Measurements from ENCODE around the gene MEIS3. TPM values are rescaled to one million over a fixed set of nuclear protein-coding genes. Genes with fewer than 3 reads are reported as not detected.
"Not testable (repeated sequence)": the region's sequence is repeated elsewhere in the genome, so short reads cannot be mapped to it uniquely, and the experiment has no call there.

Gene MEIS3
- total RNA-seq, 1 donor from 2014 or later: 2.7 TPM

- no peak for TF ChIP-seq CTCF (IDR thresholded peaks at IDR 0.05; ENCODE audit: unreplicated experiment)
- peaks cover 32% of the 10 kb centered on the region for H3K27me3 Mint-ChIP-seq (ENCODE audit: unreplicated experiment)
- DNase-seq (ENCODE audit: low spot score): no peak
- H3K4me1 Mint-ChIP-seq (ENCODE audit: unreplicated experiment): peaks cover 12% of the 10 kb centered on the region
- H3K36me3 Mint-ChIP-seq (ENCODE audit: low read depth, unreplicated experiment): peaks cover 13% of the 10 kb centered on the region
- no peaks in the 10 kb centered on the region for H3K9me3 Mint-ChIP-seq (ENCODE audit: unreplicated experiment)
- H3K4me3 Mint-ChIP-seq (ENCODE audit: unreplicated experiment): peak overlapping the region; percentile 59
- H3K27ac Mint-ChIP-seq (ENCODE audit: unreplicated experiment): peak overlapping the region; percentile 36
These were observed 2.1 kb downstream of the MEIS3 start for GRCh38 chr19:47417107-47417745.

DNA sequence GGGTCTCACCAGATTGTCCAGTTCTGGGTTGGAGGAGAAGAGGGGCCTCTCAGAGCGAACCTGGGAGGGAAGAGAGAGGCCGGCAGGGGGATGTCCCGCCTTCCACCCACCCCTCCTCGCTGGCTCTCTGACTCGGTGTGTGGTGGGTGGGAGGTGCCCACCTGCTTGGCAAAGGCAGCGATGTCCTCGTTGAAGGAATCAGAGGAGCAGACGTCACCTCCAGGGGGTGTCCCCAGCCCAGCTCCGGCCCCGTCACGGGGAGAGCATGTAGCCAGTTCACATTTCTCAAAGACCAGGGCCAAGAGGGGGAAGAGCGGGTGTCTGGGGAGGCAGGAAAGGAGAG lies 2.7 kb downstream of the MEIS3 start:
- TF ChIP-seq CTCF (IDR thresholded peaks at IDR 0.05; ENCODE audit: unreplicated experiment): no peak
- no peak for DNase-seq (ENCODE audit: low spot score)
- Mint-ChIP-seq H3K27me3 (ENCODE audit: unreplicated experiment) (peaks cover 29% of the 10 kb centered on the region), H3K27ac (ENCODE audit: unreplicated experiment) (no peak overlapping the region), H3K36me3 (ENCODE audit: low read depth, unreplicated experiment) (peaks cover 13% of the 10 kb centered on the region), H3K9me3 (ENCODE audit: unreplicated experiment) (no peaks in the 10 kb centered on the region), H3K4me3 (ENCODE audit: unreplicated experiment) (no peak overlapping the region), H3K4me1 (ENCODE audit: unreplicated experiment) (peaks cover 10% of the 10 kb centered on the region)

DNA sequence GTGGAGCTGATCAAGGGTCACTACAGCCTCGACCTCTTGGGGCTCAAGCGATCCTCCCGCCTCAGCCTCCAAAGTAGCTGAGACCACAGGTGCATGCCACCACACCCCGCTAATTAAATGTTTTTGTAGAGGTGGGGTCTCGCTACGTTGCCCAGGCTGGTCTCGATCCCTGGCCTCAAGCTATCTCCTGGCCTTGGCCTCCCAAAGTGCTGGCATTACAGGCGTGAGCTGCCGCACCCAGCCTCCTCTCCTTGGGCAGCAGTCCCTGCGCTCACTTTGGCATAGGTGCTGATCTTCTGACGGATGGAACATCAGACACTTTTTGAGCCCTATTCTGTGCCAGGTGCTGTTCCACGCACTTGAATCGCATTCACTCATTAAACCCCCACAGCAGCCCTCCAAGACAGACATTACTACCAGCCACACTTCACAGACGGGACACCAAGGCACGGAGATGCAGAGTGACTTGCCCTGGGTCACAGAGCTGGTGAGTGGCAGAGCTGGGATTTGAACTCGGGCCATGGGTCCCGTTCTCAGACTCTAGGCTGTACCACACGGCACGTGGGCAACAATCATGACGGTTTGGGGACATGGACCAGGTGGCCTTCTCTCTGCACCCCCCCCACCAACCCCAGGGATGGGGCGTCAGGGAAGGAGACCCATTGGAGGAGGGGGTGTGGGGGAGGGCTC lies 3.2 kb downstream of the MEIS3 start:
- Mint-ChIP-seq H3K36me3 (ENCODE audit: low read depth, unreplicated experiment) (peaks cover 13% of the 10 kb centered on the region), H3K27ac (ENCODE audit: unreplicated experiment) (peak overlapping the region; percentile 67), H3K9me3 (ENCODE audit: unreplicated experiment) (no peaks in the 10 kb centered on the region), H3K4me1 (ENCODE audit: unreplicated experiment) (peaks cover 6% of the 10 kb centered on the region), H3K27me3 (ENCODE audit: unreplicated experiment) (peaks cover 24% of the 10 kb centered on the region), H3K4me3 (ENCODE audit: unreplicated experiment) (no peak overlapping the region)
- TF ChIP-seq CTCF (IDR thresholded peaks at IDR 0.05; ENCODE audit: unreplicated experiment): no peak
- DNase-seq (ENCODE audit: low spot score): no peak

DNA sequence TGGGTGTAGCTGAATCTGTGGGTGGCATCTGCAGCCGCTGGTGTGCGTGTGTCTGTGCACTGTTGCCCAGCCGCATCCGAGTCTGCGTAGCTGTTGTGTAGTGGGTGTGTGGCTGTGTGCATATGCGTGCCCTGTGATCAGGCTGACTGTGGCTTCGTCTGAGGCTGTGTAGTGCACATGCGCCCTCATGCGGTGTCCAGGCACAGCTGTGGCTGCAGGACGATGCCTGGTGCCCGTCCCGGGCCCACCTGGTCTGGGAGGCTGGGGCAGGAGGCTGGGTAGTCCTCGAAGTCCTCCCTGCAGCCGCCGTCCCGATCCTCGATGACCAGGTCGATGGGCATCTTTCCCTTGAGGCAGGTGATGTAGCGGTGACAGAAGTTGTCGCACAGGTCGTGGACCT lies 4.9 kb downstream of the MEIS3 start:
- no peak for TF ChIP-seq CTCF (IDR thresholded peaks at IDR 0.05; ENCODE audit: unreplicated experiment)
- Mint-ChIP-seq H3K27me3 (ENCODE audit: unreplicated experiment) (peaks cover 12% of the 10 kb centered on the region), H3K4me1 (ENCODE audit: unreplicated experiment) (peaks cover 6% of the 10 kb centered on the region), H3K9me3 (ENCODE audit: unreplicated experiment) (no peaks in the 10 kb centered on the region), H3K4me3 (ENCODE audit: unreplicated experiment) (no peak overlapping the region), H3K36me3 (ENCODE audit: low read depth, unreplicated experiment) (peaks cover 13% of the 10 kb centered on the region), H3K27ac (ENCODE audit: unreplicated experiment) (no peak overlapping the region)
- peak; percentile 48 for DNase-seq (ENCODE audit: low spot score)

DNA sequence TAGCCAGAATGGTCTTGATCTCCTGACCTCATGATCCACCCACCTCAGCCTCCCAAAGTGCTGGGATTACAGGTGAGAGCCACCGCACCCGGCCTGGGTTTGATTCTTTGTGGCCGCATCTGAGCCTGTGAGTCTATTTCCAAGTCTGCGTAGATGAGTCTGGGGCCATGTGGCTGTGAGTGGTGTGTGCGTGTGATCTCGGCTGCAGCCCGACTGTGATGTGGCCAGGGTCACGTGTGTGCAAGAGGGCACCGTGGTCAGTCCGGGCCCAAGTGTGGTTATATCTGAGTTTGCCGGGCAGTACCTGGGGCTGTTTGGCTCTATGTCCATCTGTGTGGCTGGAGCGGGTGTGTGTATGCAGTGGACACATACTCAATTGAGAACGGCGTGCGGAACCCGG lies 5.4 kb downstream of the MEIS3 start:
- no peak for DNase-seq (ENCODE audit: low spot score)
- Mint-ChIP-seq H3K27me3 (ENCODE audit: unreplicated experiment) (peaks cover 12% of the 10 kb centered on the region), H3K9me3 (ENCODE audit: unreplicated experiment) (no peaks in the 10 kb centered on the region), H3K4me1 (ENCODE audit: unreplicated experiment) (peaks cover 6% of the 10 kb centered on the region), H3K27ac (ENCODE audit: unreplicated experiment) (no peak overlapping the region), H3K36me3 (ENCODE audit: low read depth, unreplicated experiment) (peaks cover 13% of the 10 kb centered on the region), H3K4me3 (ENCODE audit: unreplicated experiment) (no peak overlapping the region)
- no peak for TF ChIP-seq CTCF (IDR thresholded peaks at IDR 0.05; ENCODE audit: unreplicated experiment)

- H3K27me3 Mint-ChIP-seq (ENCODE audit: unreplicated experiment); H3K27ac Mint-ChIP-seq (ENCODE audit: unreplicated experiment); H3K4me1 Mint-ChIP-seq (ENCODE audit: unreplicated experiment); H3K4me3 Mint-ChIP-seq (ENCODE audit: unreplicated experiment); DNase-seq (ENCODE audit: low spot score); H3K9me3 Mint-ChIP-seq (ENCODE audit: unreplicated experiment); H3K36me3 Mint-ChIP-seq (ENCODE audit: low read depth, unreplicated experiment): not testable (repeated sequence)
These were observed 7.6 kb downstream of the MEIS3 start for GRCh38 chr19:47411696-47412095.

Measured in endothelial cell (in vitro differentiated cells).